Liver (tissue), 9 donors: ENCODE measurements around the gene MGAT4C. TPM values are rescaled to one million over a fixed set of nuclear protein-coding genes. Genes with fewer than 3 reads are reported as not detected.

Experiments
- DNase-seq: peaks from one replicate; pipeline ENCODE4 v3.0.0-alpha.2; 2017; ENCODE audit warnings: low spot score
- H3K27ac ChIP-seq, 2 donors: one replicate each; pipeline ENCODE4 v1.7.0; 2013; ENCODE audit warnings: inconsistent platforms in 2 of 2, low read length in 2 of 2, control low read depth in 1 of 2, low read depth in 1 of 2, mild to moderate bottlenecking in 1 of 2
- H3K27me3 ChIP-seq, 4 donors: one replicate each; pipeline versions ENCODE4 v1.6.1 to v1.7.0; 2013; ENCODE audit warnings: low read length in 3 of 4, inconsistent platforms in 1 of 4, mild to moderate bottlenecking in 1 of 4, moderate library complexity in 1 of 4; ENCODE audit not compliant: control insufficient read depth in 4 of 4, insufficient read depth in 4 of 4
- H3K36me3 ChIP-seq, 4 donors: one replicate each; pipeline versions ENCODE4 v1.6.1 to v1.7.0; 2013; ENCODE audit warnings: low read length in 3 of 4, mild to moderate bottlenecking in 3 of 4, low read depth in 1 of 4, moderate library complexity in 1 of 4; ENCODE audit not compliant: control insufficient read depth in 4 of 4, insufficient read depth in 3 of 4
- H3K4me1 ChIP-seq, 4 donors: one replicate each; pipeline versions ENCODE4 v1.6.1 to v1.7.0; 2013; ENCODE audit warnings: low read length in 3 of 4, mild to moderate bottlenecking in 3 of 4, moderate library complexity in 1 of 4; ENCODE audit not compliant: control insufficient read depth in 4 of 4, insufficient read depth in 4 of 4
- H3K4me3 ChIP-seq, 3 donors: one replicate each; pipeline versions ENCODE4 v1.6.1 to v1.7.0; 2013; ENCODE audit warnings: low read length in 3 of 3, control low read depth in 1 of 3, low read depth in 1 of 3, mild to moderate bottlenecking in 1 of 3
- H3K9ac ChIP-seq, 2 donors: one replicate each; pipeline ENCODE4 v1.7.0; 2013; ENCODE audit warnings: low read length in 2 of 2, mild to moderate bottlenecking in 2 of 2, moderate library complexity in 2 of 2, control low read depth in 1 of 2, low read depth in 1 of 2
- H3K9me3 ChIP-seq, 4 donors: one replicate each; pipeline versions ENCODE4 v1.6.1 to v1.7.0; 2013; ENCODE audit warnings: low read length in 3 of 4; ENCODE audit not compliant: control insufficient read depth in 4 of 4
- CTCF ChIP-seq: fragments of 150-350 bp; IDR thresholded peaks from 2 replicates; pipeline ENCODE4 v1.5.1; 2017; ENCODE audit warnings: improper control_type of control experiment, low read depth, low read length; ENCODE audit not compliant: missing input control
- EGR1 ChIP-seq, 2 donors: IDR thresholded peaks; 2 replicates each; pipeline ENCODE4 v1.6.1; 2016 to 2018; ENCODE audit warnings: antibody characterized with exemption in 2 of 2, low read depth in 2 of 2
- FOXA1 ChIP-seq: IDR thresholded peaks from 2 replicates; pipeline ENCODE4 v1.6.1; 2016; ENCODE audit warnings: antibody characterized with exemption
- FOXA2 ChIP-seq: IDR thresholded peaks from 2 replicates; pipeline ENCODE4 v1.6.1; 2016; ENCODE audit warnings: antibody characterized with exemption
- GABPA ChIP-seq, 2 donors: IDR thresholded peaks in 1 of 2; conservative IDR thresholded peaks in 1 of 2; 2 replicates each; pipeline ENCODE4 v1.6.1; 2016; ENCODE audit warnings: antibody characterized with exemption in 2 of 2, mild to moderate bottlenecking in 1 of 2, moderate library complexity in 1 of 2
- HNF4G ChIP-seq: IDR thresholded peaks from 2 replicates; pipeline ENCODE4 v1.6.1; 2016; ENCODE audit warnings: antibody characterized with exemption
- JUND ChIP-seq, 2 donors: IDR thresholded peaks; 2 replicates each; pipeline ENCODE4 v1.6.1; 2016; ENCODE audit warnings: antibody characterized with exemption in 2 of 2
- RAD21 ChIP-seq, 2 donors: IDR thresholded peaks; 2 replicates each; pipeline ENCODE4 v1.6.1; 2016; ENCODE audit warnings: antibody characterized with exemption in 2 of 2, mild to moderate bottlenecking in 2 of 2
- RXRA ChIP-seq, 2 donors: IDR thresholded peaks; 2 replicates each; pipeline ENCODE4 v1.6.1; 2017 to 2018; ENCODE audit warnings: antibody characterized with exemption in 2 of 2, mild to moderate bottlenecking in 1 of 2
- SP1 ChIP-seq: IDR thresholded peaks from 2 replicates; pipeline ENCODE4 v1.6.1; 2018; ENCODE audit warnings: antibody characterized with exemption, mild to moderate bottlenecking
- TAF1 ChIP-seq: conservative IDR thresholded peaks from 2 replicates; pipeline ENCODE4 v1.6.1; 2016; ENCODE audit warnings: antibody characterized with exemption, mild to moderate bottlenecking
- YY1 ChIP-seq: IDR thresholded peaks from 2 replicates; pipeline ENCODE4 v1.6.1; 2016; ENCODE audit warnings: antibody characterized with exemption, mild to moderate bottlenecking
- WGBS: extraction: QIAGEN DNeasy Blood & Tissue Kit; methylation state at CpG from one replicate; pipeline ENCODE4 v1.1.7; 2013; 5-methylcytosine and 5-hydroxymethylcytosine counted together
- polyA plus RNA-seq, 2 donors: library from polyadenylated mRNA; stranded (reverse) in 1 of 2; unstranded in 1 of 2; fragments of 200-250 nt in 1 of 2; fragments of >200 nt in 1 of 2; fragmentation: Nextera tagmentation in 1 of 2; extraction: Ambion mirVana in 1 of 2; gene quantifications; one replicate each; pipeline versions ENCODE4 v1.2.1 to v1.2.3, GENCODE V29; 2013 to 2015
- total RNA-seq, 2 donors: library from RNA; depleted of rRNA; stranded (reverse); fragments of >200 nt; gene quantifications; one replicate each; pipeline ENCODE4 v1.2.3, GENCODE V29; 2014
- TF ChIP-seq, protein P1 (sequence below): IDR thresholded peaks from 2 replicates; pipeline ENCODE4 v1.6.1; 2016; ENCODE audit warnings: antibody characterized with exemption, mild to moderate bottlenecking
- TF ChIP-seq, protein P2 (sequence below): IDR thresholded peaks from 2 replicates; pipeline ENCODE4 v1.6.1; 2016; ENCODE audit warnings: antibody characterized with exemption
- donor health status: healthy.
- donor health status: healthy.
- donor health status: healthy.
- donor health status: healthy.
- donor health status: healthy.

MGAT4C gene
- total and polyA plus RNA-seq, 4 donors, result 0.02 to 0.65 (median 0.09) TPM

DNA sequence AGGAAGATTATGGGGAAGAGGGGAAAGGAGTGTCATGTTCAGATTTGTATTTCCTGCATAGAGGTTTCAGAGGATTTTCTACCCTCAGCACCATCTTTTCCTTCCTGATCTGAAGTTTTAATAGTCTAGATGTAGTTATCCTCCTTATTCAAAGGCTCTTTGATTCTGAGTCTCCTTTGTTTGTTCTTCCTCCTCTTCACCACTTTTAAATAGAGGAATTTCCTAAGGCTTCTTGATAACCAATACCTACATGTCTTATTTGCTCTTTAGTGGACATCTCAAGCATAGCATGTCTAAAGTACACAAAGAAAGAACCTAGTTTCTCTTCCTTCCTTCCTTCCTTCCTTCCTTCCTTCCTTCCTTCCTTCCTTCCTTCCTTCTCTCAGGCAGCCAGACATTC lies 8.3 kb downstream of the MGAT4C start:
- H3K36me3 ChIP-seq, result no peaks in the 10 kb centered on the region
- no peak overlapping the region for H3K27ac ChIP-seq
- H3K4me1 ChIP-seq, result no peaks in the 10 kb centered on the region
- H3K9me3 ChIP-seq, result no peaks in the 10 kb centered on the region
- no peak overlapping the region for H3K4me3 ChIP-seq
- TF ChIP-seq RAD21 (IDR thresholded peaks at IDR 0.05) (no peak), HNF4G (no peak), TAF1 (no peak), RXRA (IDR thresholded peaks at IDR 0.05) (no peak), FOXA2 (no peak), EGR1 (IDR thresholded peaks at IDR 0.05; ENCODE audit: low read depth in 2 of 2) (no peak), SP1 (no peak), JUND (IDR thresholded peaks at IDR 0.05) (no peak), CTCF (no peak), GABPA (IDR thresholded peaks at IDR 0.05 in 1 of 2, conservative IDR thresholded peaks at IDR 0.05 in 1 of 2) (no peak)
- TF ChIP-seq, protein P1, sequence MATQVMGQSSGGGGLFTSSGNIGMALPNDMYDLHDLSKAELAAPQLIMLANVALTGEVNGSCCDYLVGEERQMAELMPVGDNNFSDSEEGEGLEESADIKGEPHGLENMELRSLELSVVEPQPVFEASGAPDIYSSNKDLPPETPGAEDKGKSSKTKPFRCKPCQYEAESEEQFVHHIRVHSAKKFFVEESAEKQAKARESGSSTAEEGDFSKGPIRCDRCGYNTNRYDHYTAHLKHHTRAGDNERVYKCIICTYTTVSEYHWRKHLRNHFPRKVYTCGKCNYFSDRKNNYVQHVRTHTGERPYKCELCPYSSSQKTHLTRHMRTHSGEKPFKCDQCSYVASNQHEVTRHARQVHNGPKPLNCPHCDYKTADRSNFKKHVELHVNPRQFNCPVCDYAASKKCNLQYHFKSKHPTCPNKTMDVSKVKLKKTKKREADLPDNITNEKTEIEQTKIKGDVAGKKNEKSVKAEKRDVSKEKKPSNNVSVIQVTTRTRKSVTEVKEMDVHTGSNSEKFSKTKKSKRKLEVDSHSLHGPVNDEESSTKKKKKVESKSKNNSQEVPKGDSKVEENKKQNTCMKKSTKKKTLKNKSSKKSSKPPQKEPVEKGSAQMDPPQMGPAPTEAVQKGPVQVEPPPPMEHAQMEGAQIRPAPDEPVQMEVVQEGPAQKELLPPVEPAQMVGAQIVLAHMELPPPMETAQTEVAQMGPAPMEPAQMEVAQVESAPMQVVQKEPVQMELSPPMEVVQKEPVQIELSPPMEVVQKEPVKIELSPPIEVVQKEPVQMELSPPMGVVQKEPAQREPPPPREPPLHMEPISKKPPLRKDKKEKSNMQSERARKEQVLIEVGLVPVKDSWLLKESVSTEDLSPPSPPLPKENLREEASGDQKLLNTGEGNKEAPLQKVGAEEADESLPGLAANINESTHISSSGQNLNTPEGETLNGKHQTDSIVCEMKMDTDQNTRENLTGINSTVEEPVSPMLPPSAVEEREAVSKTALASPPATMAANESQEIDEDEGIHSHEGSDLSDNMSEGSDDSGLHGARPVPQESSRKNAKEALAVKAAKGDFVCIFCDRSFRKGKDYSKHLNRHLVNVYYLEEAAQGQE, result no peak
- peaks cover 0 to 3% (median under 1%) of the 10 kb centered on the region in 4 donors for H3K27me3 ChIP-seq
- H3K9ac ChIP-seq, result no peak overlapping the region
- DNase-seq, result no peak

DNA sequence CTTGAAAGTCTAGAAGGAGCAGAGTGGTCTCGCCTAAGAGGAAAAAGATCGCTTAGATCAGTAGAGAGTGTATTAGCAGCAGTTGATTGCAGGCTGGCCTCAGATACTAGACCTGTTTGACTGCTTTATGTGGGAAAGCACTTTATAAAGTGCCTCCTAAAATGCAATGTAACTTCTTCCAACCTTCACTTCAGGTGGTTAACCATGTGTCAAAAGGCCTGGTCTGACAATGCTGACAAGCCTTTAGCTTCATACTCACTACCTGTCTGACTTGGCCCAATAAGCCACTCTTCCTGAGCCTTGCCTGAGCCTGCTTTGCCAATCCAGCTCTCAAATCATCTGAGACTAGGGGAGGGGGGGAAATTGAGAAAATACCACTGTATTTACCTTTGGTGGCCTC lies 14.6 kb downstream of the MGAT4C start:
- no peaks in the 10 kb centered on the region for H3K36me3 ChIP-seq
- no peak overlapping the region for H3K4me3 ChIP-seq
- no peak for DNase-seq
- H3K9me3 ChIP-seq, result no peaks in the 10 kb centered on the region
- H3K27me3 ChIP-seq, result peaks cover 0 to 3% (median 0%) of the 10 kb centered on the region in 4 donors
- no peak overlapping the region for H3K9ac ChIP-seq
- H3K27ac ChIP-seq, result no peak overlapping the region
- no peaks in the 10 kb centered on the region for H3K4me1 ChIP-seq
- WGBS, result 91% methylated on average over 2 of the region's 2 CpGs
- TF ChIP-seq FOXA1 (no peak), HNF4G (no peak), YY1 (no peak), RXRA (IDR thresholded peaks at IDR 0.05) (no peak), GABPA (IDR thresholded peaks at IDR 0.05 in 1 of 2, conservative IDR thresholded peaks at IDR 0.05 in 1 of 2) (no peak)

- WGBS, result 78% methylated on average over 2 of the region's 2 CpGs
- H3K27ac ChIP-seq, result no peak overlapping the region
- no peaks in the 10 kb centered on the region for H3K9me3 ChIP-seq
- no peak overlapping the region for H3K4me3 ChIP-seq
- no peaks in the 10 kb centered on the region for H3K27me3 ChIP-seq
- DNase-seq, result no peak
- H3K4me1 ChIP-seq, result no peaks in the 10 kb centered on the region
- no peaks in the 10 kb centered on the region for H3K36me3 ChIP-seq
- TF ChIP-seq GABPA (IDR thresholded peaks at IDR 0.05 in 1 of 2, conservative IDR thresholded peaks at IDR 0.05 in 1 of 2), result no peak
- TF ChIP-seq, protein P2, sequence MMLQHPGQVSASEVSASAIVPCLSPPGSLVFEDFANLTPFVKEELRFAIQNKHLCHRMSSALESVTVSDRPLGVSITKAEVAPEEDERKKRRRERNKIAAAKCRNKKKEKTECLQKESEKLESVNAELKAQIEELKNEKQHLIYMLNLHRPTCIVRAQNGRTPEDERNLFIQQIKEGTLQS, result no peak
- no peak for TF ChIP-seq RAD21 (IDR thresholded peaks at IDR 0.05)
- H3K9ac ChIP-seq, result no peak overlapping the region
These were observed 21.8 kb downstream of the MGAT4C start for GRCh38 chr12:86234316-86234855.
